ENCODE results near the gene HOXB1.

HOXB1 gene

GRCh38 chr17:48498164-48498850 is 32.5 kb downstream of the HOXB1 start:
- Mint-ChIP-seq H3K4me3 (peak overlapping the region in 1 of 3 experiments; percentile 11), H3K9me3 (no peaks in the 10 kb centered on the region), H3K4me1 (peaks cover 54% of the 10 kb centered on the region), H3K27me3 (ENCODE audit: low read depth) (peaks cover 34% of the 10 kb centered on the region), H3K27ac (peak overlapping the region; percentile 56 to 83 (median 70)), H3K36me3 (ENCODE audit: low read depth) (no peaks in the 10 kb centered on the region)
- TF ChIP-seq CTCF (IDR thresholded peaks at IDR 0.05; ENCODE audit: unreplicated experiment in 3 of 3) = no peak

GRCh38 chr17:48497103-48497502 is 33.7 kb downstream of the HOXB1 start:
- H3K4me3 Mint-ChIP-seq = no peak overlapping the region
- H3K4me1 Mint-ChIP-seq = peaks cover 51% of the 10 kb centered on the region
- no peaks in the 10 kb centered on the region for H3K9me3 Mint-ChIP-seq
- TF ChIP-seq CTCF (IDR thresholded peaks at IDR 0.05; ENCODE audit: unreplicated experiment in 3 of 3) = no peak
- H3K27ac Mint-ChIP-seq = peak overlapping the region in 1 of 3 experiments; percentile 70
- no peaks in the 10 kb centered on the region for H3K36me3 Mint-ChIP-seq (ENCODE audit: low read depth)
- peaks cover 27% of the 10 kb centered on the region for H3K27me3 Mint-ChIP-seq (ENCODE audit: low read depth)

GRCh38 chr17:48494335-48494734 is 36.5 kb downstream of the HOXB1 start:
- H3K4me1 Mint-ChIP-seq = peaks cover 48% of the 10 kb centered on the region
- no peaks in the 10 kb centered on the region for H3K9me3 Mint-ChIP-seq
- H3K27me3 Mint-ChIP-seq (ENCODE audit: low read depth) = peaks cover 26% of the 10 kb centered on the region
- H3K4me3 Mint-ChIP-seq = peak overlapping the region; percentile 18 to 54 (median 45)
- no peak for TF ChIP-seq CTCF (IDR thresholded peaks at IDR 0.05; ENCODE audit: unreplicated experiment in 3 of 3)
- peak overlapping the region in 1 of 3 experiments; percentile 23 for H3K27ac Mint-ChIP-seq
- H3K36me3 Mint-ChIP-seq (ENCODE audit: low read depth) = no peaks in the 10 kb centered on the region

- peak; percentile 84 to 85 (median 85) for TF ChIP-seq CTCF (IDR thresholded peaks at IDR 0.05; ENCODE audit: unreplicated experiment in 3 of 3)
- Mint-ChIP-seq H3K4me1 (peaks cover 42% of the 10 kb centered on the region), H3K27me3 (ENCODE audit: low read depth) (peaks cover 31% of the 10 kb centered on the region), H3K9me3 (no peaks in the 10 kb centered on the region), H3K36me3 (ENCODE audit: low read depth) (no peaks in the 10 kb centered on the region), H3K27ac (peak overlapping the region in 1 of 3 experiments; percentile 50), H3K4me3 (peak overlapping the region; percentile 35 to 60 (median 59))
Observed at GRCh38 chr17:48492401-48493298, 38.2 kb downstream of the HOXB1 start.

GRCh38 chr17:48491527-48492273 is 39.1 kb downstream of the HOXB1 start:
- no peak overlapping the region for H3K27ac Mint-ChIP-seq
- H3K36me3 Mint-ChIP-seq (ENCODE audit: low read depth) = no peaks in the 10 kb centered on the region

More at GRCh38 chr17:48491527-48492273, 39.1 kb downstream of the HOXB1 start:
- Mint-ChIP-seq H3K9me3 (no peaks in the 10 kb centered on the region), H3K27me3 (ENCODE audit: low read depth) (peaks cover 39% of the 10 kb centered on the region), H3K4me1 (peaks cover 40% of the 10 kb centered on the region), H3K4me3 (peak overlapping the region in 1 of 3 experiments; percentile 32)
- TF ChIP-seq CTCF (IDR thresholded peaks at IDR 0.05; ENCODE audit: unreplicated experiment in 3 of 3) = no peak
